Stimulated activated naive CD8-positive, alpha-beta T cell treated with anti-CD3 and anti-CD28 coated beads, Interleukin-15, Interleukin-2, amounts not matched to agents 100 U/mL and 50 U/mL, for 24 hours (primary cell): ENCODE data around the gene ANO2.
A peak's percentile ranks its signal among the peaks of the same experiment; 100 is the strongest.

Experiments
- ATAC-seq: fragments of 150-1000 bp; cut with Tn5 transposase; one replicate; pipeline ENCODE4 v1.10.0; 2021
- DNase-seq: peaks from one replicate; pipeline ENCODE4 v3.0.0; 2021

Gene ANO2

DNA sequence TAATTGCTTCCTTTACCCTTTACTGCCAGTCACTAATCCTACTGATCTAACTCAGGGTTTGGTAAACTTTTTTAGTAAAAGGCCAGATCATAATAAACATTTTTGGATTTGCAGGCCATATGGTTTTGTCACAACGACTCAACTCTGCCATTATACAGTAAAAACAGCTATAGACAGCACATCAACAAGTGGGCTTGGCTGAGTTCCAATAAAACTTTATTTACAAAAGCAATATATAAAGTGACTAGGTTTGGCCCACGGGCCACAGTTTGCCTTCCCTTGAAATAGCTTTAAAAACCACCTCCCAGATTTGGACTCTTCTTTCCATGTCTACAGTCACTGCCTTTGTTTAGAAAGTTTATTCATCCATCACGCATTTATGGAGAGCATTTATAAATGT lies 366.3 kb downstream of the ANO2 start:
- ATAC-seq (no peak), DNase-seq (no peak)

DNA sequence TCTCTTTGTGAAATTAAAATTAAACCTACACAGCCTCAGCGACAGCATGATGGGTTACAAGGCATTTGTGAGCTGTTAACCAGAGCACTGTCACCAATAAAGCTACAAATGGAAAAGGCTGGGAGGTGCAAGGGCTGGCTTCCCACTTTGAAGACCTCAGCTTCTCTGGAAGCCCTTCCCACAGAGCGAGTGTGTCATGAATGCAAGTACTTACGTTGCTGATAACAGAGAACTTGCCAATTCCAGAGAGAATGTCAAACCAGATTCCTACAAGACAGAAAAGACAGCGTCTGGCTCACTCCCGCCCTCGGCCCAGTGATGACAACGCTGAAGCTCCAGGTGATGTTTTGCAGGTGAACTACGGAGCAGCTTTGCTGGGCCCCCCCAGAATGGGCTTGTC lies 367.3 kb downstream of the ANO2 start:
- ATAC-seq (no peak), DNase-seq (no peak)

DNA sequence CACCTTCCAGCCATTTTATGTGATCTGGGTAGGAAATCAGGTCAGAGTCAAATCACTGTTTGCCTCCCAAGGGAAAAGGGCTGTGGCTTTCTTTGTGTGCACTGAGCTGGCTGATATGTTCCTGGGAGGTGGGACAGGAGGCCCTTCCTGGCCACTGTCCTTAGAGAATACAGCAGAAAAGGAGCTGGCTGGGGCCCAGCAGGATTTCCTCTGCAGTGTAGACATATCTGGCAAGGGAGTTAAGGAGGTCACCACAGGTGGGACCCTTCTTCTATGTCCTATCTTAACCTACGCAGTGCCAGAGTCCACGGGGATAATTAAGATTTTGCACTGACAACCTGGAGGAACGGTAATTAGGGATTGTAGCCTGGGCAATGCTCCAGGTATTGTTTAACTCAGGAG lies 367.8 kb downstream of the ANO2 start:
- ATAC-seq (no peak), DNase-seq (no peak)

DNA sequence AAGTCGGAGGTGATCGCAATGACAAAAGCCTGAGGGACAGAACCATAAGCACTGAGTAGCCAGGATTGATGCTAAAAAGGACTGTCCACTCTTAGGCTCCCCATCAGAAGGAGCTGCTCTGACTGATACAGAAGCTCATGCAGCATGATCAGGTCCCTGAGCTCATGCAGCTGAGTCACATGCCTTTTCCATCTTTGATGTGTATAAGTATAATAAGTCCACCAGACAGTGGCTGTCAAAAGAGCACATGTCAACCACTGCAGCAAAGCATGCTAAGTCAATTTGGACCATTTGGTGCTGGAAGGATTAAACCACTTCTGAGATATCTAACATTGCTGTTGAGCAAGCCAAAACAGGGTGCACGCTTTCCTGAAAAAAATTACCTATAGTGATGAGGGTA lies 369.1 kb downstream of the ANO2 start:
- no peak for ATAC-seq

DNA sequence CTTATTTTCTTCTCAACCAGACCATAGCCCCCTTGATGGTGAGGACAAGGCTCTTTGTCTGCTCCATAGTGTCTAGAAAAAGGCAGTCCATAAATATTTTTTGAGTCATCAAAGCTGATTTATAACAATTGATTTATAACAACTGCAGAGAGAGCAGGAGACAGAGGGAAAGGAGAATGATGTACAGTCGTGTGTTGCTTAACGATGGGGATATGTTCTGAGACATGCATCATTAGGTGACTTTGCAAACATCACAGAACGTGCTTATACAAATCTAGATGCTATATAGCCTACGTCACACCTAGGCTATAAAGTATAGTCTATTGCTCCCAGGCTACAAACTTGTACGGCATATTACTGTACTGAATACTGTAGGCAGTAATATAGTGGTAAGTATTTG lies 369.8 kb downstream of the ANO2 start:
- ATAC-seq (no peak), DNase-seq (no peak)

More for the DNA sequence above, 369.1 kb downstream of the ANO2 start:
- no peak for DNase-seq

DNA sequence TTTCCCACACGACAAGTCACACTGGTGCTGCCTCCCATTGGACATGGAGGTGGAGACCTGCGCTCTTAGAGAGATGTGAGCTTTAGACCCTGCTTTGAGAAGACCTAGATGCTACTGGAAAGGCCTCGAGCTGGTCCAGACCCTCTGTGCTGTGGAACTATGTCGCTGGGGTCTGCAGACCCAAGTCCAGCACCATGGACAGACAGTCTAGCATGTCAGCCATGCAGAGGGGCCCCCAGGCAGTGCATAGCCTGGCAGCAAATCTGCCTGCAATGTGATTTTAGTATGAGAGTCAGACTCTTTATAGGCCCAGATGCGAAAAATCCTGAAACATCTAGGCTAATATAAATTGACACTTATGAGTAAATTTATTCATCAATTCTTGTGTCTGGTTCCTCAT lies 371.7 kb downstream of the ANO2 start:
- DNase-seq (no peak), ATAC-seq (no peak)

DNA sequence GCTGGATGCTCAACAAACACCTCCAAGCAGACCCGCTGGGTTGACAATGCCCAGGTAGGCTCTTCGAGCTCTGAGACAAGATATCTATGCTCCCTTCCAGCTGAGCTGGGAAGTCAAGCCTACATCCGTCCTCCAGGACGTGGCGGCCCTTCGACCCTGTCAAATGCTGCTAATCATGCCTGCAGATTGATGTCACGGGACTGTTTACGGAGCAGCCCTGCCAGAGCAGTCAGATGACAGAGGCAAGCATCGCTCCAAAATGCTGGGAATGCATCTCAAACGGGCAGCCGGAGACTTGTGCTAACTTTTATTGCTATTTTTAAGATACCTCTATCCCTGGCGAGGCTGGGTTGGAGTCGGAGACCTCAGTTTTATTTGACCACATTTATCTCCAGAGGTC lies 373.9 kb downstream of the ANO2 start:
- DNase-seq = no peak
- no peak for ATAC-seq

DNA sequence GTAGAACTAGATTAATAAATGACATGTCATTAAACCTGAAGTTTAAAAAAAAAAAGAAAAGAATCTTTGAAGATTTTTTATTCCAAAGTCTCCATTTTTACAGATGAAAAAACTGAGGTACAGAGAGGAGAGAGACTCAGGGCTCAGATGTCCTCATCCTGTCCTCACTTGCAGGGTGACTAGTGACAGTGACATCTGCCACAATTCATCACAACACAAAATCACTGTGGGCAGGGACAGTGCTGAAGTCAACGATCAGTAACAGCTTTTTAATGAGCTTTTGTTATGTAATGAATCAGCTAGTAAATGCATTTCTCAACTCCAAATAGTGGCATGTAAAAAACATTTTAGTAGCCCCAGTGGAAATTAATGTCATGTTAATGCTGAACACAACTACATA lies 374.6 kb downstream of the ANO2 start:
- no peak for DNase-seq
- ATAC-seq = no peak

DNA sequence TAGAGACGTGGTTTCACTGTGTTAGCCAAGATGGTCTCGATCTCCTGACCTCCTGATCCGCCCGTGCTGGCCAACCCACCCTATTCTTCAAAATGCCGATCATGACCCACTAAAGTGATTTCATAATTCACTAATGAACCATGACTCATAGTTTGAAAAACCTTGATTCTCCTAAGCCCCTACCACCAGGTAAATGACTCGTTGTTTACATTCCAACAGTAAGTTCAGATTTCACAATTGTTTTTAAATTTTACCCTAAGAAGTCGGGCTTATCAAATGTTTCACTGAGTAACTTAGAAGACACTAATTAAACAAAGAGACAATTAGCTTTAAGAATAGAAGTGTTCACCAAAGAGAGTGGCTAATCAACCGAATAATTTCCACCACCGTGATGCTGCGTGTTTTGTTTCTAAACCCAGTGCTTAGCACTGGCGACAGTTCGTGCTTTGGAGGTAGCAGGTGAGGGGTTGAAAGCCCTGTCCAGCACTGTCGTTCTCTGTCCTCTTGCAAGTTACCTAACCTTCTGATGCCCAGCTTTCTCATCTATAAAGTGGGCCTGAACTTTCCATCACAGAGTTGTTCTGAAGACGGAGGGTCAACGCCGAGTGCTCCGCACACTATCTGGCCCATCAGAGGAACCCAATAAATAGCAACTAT lies 376.6 kb downstream of the ANO2 start:
- DNase-seq (no peak), ATAC-seq (no peak)

DNA sequence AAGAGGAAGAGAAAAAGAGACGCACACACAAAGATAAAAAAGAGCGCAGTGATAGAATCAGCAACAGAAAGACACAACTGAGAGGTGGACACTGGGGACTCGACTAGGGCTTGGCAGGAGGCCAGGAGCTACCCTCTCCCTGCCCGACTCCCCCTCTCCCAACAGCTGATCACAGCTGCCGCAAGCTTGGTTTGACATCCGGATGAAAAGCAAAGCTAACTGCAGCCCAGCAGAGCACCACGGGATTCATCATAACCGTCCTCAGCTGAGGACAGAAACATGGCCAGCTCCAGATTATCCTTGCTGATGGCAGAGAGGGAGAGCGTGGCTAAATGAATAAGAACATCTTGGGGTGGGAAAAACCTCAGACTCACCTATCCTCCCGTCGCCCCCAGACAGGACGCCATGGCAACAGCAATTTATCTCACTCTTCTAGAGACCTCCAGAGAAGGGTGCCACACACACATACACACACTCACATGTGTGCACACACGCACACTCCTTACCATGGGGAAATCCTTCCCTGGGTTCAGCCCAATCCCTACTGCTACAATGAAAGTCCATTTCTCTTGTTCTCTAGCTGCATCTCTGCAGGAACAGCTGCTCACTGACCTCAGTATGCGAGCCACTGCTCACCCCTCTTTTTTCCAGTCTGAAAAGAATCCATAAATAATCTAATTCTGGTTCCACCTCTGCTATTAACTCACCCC lies 377.9 kb downstream of the ANO2 start:
- DNase-seq = no peak
- ATAC-seq = no peak

DNA sequence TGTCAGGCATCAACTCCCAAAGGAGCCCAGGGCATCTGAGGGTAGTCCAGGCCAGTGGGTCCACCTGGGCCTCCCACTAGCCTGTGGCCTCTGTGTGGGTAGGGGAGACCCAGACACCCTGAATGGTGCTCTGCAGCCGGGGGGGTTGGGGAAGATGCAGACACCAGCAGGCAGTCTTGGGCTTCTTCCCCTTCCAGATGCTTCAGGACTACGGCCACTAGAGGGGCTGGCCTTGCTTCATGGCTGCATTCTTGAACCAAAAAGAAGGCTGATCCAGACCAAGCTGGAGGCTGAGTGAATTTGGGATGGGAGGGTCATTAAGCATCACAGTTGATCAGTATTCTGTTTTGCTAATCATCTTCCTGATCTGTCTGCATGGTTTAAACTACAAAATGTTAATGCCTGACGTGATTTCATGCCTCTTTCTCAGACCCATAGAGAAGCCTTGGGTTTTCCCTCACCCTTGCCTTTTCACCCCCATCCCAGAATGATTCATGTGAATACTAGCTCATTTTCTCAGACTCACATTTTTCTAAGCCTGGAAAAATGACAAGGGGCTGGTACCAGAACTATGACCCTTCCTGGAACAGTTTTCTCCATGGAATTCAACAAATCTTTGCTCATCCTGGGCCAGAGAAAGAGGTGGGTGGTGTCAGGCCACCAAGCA lies 379.0 kb downstream of the ANO2 start:
- DNase-seq (no peak), ATAC-seq (no peak)

DNA sequence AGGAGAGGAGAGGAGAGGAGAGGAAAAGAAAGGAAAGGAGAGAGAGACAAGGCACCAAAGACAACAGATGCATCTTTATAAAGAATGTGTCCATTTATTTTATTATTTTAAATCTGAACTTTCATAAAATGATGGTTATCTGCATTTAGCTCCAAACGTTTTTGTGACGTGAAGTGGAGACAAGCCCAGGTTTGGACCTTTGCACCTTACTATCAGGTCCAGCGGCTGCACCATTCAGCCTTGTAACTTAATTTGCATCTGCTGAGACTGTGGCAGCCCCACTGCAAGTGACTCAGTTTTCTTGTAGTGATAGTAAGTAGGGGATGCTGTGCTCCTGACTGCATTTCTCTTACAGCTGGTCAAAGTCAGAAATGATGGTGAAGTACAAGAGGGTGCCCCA lies 382.5 kb downstream of the ANO2 start:
- ATAC-seq (no peak), DNase-seq (no peak)

DNA sequence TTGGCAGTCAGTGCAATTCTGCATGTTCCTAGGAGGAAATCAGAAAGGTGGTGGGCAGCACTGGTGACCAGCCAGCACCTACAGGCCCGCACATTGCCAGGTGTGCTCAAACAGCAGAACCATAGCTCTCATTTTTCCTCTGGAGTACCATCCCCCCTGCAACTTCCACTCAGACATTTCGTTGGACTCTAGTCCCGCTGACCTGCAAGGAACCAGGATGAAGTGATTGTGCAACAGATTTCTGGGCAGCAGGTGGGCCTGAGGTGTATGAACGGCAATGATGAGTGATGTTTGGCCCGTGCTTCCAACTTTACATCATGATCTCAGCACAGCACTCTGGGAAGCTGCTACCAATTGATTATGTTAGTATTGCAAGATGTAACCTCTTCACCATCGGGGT lies 383.2 kb downstream of the ANO2 start:
- ATAC-seq = no peak
- no peak for DNase-seq

DNA sequence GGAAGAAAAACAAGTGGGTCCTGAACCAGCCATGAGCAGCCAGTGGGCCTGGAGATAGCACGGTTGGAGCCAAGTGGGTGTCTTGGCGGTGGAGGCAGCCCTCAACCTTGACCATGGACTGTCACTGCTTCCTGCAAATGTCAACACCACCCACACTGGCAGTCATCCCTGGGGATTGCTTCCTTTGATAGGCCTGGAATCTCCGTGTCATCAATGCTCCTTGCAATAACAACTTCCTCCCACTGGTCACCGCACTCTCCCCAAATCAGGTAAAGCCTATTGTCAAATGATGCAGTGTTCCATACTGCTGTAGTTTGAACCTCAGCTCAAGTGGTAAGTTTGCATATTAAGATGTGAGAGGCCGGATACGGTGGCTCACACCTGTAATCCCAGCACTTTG lies 384.0 kb downstream of the ANO2 start:
- ATAC-seq = no peak
- no peak for DNase-seq

DNA sequence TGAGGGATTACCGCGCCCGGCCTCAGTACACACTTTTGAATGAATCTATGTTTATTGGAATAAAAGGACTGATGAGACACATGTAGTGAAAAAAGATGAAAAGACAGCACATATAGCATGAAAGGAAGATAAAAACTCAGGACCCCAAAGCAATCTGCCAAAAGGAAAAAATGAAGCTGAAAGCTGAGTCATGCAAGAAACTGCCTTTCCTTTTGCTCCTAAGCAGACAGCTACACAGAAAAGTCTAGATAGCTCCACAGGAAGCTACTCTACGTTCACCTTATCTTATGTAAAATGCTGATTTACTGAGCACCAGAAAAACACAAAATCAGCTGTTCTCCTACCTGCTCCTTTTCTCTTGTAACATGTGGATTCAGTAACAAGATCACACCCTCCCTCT lies 384.8 kb downstream of the ANO2 start:
- no peak for ATAC-seq
- no peak for DNase-seq

DNA sequence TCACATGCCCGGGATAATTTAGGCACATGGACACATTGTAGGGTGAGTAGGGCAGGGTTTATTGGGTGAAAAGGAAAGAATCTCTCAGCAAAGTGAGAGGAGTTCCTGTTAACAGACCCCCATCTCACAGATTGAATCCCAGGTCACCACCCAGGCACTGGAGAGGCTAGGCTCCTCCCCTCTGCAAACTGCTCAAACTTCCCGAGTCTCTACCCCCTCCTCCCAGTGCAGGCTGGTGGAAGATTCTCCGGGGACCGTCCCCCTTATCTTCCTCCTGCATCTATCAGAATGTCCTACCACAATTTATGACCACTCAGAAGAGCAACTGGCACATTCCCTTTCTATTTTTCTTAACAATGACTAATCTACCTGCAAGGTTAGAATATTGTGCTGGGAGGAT lies 387.2 kb downstream of the ANO2 start:
- DNase-seq (no peak), ATAC-seq (no peak)

DNA sequence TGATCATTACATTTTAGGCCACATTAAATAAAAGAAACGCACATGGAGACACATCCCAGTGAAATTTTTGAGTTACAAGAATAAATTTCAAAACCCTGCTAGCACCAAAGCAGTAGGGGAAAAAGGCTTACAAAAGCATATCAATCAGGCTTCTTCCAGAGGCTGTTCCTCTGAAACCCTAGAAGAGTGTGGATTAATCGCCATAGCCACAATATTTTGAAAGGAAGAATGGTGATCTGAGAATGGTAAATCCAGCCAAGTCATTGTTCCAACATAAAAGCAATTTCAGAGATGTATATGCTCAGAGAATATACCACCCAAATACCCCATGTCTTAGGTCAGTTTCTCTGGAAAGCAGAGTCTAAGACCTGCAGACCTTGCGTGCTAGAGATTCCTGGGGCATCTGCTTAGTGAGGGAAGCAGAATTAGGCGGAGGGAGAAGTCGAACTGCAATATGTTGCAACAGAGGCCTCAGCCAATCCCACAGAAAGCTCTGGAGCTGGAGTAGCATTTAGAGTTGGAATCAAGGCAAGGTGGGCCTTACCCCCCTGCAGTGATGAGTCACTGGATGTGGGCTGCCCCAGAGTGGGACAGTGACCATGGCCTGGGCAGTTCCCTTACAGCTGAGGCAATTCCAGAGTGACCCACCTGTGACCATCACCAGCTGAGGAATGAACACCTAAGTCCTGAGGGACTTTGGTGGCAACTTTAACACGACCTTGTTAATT lies 387.9 kb downstream of the ANO2 start:
- DNase-seq = no peak
- no peak for ATAC-seq

DNA sequence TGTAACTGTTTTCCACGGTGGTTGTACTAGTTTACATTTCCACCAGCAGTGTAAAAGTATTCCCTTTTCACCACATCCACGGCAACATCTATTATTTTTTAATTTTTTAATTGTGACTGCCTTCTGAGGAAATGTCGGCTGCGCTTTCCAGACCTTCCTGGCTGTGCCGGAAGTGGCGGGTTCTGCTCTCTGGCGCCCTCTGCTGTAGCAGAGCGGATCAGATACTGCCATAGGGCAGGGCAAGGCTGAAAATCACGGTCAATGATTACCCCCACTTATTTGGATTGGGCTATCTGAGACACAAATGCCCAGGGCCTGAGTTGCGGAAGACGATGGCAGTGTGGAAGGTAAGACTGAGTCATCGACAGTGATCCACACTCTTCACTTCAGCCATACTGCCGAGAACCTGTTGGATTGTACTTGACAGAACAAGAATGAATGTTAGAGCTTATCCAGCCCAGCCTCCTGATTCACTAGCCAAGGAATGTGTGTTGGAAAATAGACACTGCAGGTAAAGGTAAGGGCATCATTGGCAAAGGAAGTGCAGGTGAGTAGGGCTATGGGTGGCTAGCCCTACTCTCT lies 388.9 kb downstream of the ANO2 start:
- peak; percentile 25 for DNase-seq

DNA sequence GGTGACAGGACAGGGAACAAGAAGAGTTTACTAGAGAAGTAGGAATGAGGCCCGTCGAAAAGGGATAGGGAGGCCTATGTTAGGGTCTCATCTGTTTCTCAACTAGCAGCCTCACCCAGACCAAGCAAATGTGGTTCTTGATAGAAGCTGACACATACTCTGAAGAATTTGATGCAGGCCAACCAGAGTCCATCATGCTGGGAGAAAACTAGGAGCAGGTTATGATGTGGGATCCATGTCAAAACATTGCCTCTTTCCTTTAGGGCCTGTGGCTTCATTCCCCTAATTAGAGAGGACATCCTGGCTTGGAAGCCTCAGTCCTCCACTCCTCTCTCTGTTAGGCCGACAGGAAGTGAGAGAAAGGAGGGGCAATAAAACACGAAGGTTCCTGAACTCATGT lies 390.3 kb downstream of the ANO2 start:
- ATAC-seq = no peak
- no peak for DNase-seq

More for the DNA sequence above, 388.9 kb downstream of the ANO2 start:
- no peak for ATAC-seq

DNA sequence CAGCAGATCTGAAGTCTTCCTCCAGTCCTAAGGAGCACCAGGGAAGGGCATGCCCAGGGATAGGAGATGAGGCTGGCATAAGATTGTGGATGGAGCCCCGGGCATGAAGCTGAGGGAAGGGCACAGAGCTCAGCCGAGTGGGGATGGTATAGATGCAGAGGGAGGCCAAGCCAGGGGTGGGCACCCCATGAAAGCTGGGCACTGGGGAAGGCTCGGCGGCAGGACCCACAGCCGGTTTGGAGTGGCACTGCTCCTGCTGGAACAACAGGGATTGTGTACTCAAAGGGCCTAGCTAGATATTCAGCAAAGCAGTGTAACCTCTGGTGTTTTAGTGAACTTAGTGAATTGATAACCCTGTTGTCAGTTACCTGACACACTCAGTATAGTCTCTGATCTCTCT lies 396.0 kb downstream of the ANO2 start:
- ATAC-seq (no peak), DNase-seq (no peak)

DNA sequence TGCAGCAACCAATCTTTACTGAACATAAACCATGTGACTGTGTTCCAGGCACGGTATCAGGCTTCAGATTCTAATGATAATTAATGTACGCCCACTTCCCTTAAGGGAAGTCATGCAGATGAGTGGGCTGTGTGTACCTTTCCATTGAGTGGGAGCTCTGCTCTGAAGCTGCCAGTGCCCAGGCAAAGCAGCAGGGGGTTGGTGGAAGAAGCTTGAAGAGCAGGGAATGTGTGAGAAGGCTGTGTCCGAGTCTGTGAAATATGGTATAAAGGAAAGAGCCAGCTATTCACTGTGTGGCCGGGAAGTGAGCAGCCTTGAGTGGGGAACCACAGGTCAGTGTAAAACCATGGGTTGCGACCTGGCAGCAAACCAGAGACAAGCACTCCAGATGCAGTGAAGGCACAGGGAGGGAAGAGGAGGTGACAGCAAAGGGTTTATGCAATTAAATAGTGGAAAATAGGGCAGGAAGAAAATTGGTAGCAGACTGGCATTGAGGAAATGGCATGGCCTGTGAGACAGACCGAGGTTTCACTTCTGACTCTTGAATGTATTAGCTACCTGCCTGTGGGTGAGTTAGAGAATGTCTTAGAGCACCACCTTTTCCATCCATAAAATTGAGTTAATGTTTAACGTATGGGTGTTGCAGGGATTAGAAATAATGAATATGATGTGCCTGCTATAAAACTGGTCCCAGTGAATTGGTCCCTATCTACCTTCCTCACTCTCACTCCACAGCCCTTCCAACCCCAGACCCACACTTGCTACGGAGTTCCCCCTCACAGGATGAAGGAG lies 396.7 kb downstream of the ANO2 start:
- DNase-seq (no peak), ATAC-seq (no peak)

DNA sequence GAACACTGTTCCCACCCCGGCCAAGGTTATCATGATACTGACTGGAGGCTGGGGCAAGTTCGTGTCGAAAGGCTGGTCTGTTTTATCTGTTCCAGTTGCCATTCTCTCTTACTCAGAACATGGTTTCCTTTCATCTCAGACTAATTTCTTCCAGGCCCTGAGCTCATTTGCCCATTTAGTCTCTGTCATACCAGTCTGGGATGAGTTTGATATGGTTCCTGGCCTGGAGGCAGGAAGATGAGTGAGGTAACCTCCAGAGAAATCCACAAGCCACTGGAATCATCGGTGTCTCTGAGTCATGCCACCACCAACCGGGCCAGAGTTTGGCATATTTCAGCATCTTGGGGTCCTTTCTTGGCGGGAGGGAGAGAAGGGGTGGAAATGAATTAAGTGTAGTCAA lies 398.4 kb downstream of the ANO2 start:
- DNase-seq = no peak

More for the DNA sequence above, 398.4 kb downstream of the ANO2 start:
- ATAC-seq = no peak
